Left renal pelvis (tissue), 4 donors: ENCODE results near the gene SEL1L3. TPM values are rescaled to one million over a fixed set of nuclear protein-coding genes. Genes with fewer than 3 reads are reported as not detected.
"Not testable (repeated sequence)": the region's sequence is repeated elsewhere in the genome, so short reads cannot be mapped to it uniquely, and the experiment has no call there.

Source experiments
- DNase-seq, 4 donors: peaks; one replicate each; pipeline ENCODE4 v3.0.0-alpha.2; 2013; ENCODE audit warnings: low read depth in 4 of 4, low spot score in 3 of 4
- polyA plus RNA-seq, 4 donors: library from polyadenylated mRNA; unstranded; fragments of 120-200 nt; gene quantifications; one replicate each; pipeline ENCODE4 v1.2.1, GENCODE V29; 2013; ENCODE audit not compliant: insufficient read length in 4 of 4

Gene SEL1L3
- polyA plus RNA-seq: 10 to 100 TPM; 11.2 to 25.6 (median 20.7) TPM

DNA sequence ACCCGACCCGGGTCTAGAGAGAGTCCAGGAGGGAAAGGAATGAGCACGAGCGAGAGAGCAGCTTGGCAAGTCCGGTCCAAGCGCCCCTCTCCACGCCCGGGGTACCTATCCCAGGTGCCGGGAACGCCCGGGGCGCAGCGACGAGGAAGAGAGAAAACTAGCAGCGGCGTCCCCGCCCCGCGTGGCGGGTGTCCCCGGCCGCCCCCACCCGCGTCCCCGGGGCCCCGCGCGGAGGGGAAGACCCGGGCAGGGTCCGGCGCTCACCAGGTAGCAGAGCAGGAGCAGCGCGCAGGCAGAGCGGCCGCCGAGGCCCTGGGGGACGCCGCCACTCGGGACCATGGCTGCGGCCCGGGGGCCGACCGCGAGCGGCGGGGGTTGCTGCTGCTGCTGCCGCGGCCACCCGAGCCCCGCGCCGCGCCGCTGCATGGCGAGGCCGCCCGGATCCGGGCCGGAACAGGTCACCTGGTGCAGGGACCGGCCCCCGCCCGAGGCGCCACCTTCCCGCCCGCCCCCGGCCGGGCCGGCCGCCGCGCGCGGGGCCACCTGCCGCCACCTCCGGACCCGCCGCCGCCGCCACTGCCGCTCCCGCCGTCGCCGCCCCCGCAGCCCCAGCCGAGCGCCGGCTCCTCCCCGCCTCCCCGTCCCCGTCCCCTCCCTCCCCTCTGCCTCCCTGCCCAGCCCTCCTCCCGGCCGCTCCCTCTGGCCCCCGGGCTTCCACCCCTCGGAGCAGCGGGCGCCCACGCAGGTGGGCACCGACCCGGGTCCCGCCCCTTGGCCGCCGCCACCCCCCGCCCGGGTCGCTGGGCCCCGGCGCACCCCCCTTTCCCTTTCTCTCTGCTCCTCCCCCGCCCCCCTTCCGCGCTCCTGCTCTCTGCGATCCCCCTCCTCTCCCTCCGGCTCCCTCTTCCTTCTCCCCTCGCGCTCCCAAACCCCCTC lies at the start of gene SEL1L3:
Gene SEL1L3 (minus strand): TSS at position 578 of the 936 bp plus-strand sequence. CDS start 152 bp downstream, at position 426.
- DNase-seq: peak in 1 of 4 donors; percentile 24

DNA sequence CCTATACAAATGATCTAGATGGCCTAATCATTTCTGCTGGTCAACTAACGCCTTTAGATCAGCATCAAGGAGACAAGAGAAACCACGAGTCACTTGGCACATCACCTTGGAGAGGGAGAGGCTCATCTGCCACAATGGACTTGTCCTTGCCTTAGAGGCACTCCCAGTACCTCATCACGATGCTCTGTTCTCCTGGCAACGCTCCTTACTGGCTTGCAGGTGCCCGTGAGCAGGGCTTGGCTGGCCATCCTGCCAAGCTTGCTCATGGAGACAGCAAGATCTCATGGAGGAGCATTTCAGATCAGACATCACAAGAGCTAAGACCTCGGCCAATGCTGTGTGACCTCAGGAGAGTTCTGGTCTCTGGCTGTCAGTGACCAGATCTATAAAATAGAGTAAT lies 48.6 kb upstream of the SEL1L3 start:
- no peak for DNase-seq

DNA sequence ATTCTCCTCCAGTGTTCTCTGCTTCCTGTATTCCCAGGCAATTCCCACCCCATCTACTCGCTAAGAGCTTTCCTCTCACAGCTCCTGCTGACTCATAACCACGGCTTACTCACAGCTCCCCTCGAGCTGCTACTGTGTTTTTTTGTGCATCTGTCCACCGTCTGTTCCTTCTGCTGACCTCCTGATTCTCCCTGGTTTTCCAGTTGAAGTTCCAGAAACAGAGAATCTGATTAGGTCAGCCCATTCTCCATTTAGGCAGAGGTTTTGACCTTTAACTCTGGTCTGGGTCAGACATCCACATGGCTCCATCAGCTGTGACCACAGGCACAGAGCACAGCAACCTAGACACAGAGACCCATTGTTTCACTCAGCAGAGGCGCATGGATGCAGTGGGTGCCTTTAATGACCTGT lies 45.7 kb upstream of the SEL1L3 start:
- no peak for DNase-seq

DNA sequence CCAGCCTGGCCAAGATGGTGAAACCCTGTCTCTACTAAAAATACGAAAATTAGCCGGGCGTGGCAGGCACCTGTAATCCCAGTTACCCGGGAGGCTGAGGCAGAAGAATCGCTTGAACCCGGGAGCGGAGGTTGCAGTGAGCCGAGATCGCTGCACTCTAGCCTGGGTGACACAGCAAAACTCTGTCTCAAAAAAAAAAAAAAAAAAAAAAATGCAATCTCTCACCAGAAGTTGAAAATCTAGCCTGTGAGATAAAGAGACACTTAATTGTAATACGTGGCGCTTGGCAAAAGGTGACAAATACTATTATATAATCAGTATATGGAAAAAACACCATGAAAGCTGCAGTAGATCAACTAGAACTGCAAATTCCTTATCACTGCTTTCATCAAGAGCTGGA lies 43.3 kb upstream of the SEL1L3 start:
- DNase-seq: not testable (repeated sequence)

GRCh38 chr4:25905371-25905770 lies 42.6 kb upstream of the SEL1L3 start:
- DNase-seq: no peak

GRCh38 chr4:25904748-25905082 lies 41.9 kb upstream of the SEL1L3 start:
- DNase-seq: no peak

GRCh38 chr4:25903900-25904747 lies 41.3 kb upstream of the SEL1L3 start:
- no peak for DNase-seq

- DNase-seq: no peak
Observed at GRCh38 chr4:25901030-25901430, 38.2 kb upstream of the SEL1L3 start.

DNA sequence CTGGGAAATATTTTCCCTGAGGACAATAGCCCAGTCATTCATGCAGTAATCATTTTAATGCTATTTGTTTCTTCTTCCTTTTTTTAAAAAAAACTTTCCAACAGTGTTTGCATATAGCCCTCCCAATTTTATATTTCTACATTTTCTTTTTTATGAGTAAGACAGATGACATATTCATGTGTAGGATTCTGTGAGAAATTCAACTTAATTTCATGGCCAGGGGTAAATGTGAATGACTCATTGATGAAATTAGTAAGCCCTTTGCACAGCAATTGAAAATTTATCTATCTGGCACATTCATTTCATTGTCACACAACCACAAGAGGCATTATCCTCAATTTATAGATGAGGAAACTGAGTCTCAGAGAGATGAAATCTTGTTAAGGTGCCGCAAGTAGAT lies 37.5 kb upstream of the SEL1L3 start:
- no peak for DNase-seq

DNA sequence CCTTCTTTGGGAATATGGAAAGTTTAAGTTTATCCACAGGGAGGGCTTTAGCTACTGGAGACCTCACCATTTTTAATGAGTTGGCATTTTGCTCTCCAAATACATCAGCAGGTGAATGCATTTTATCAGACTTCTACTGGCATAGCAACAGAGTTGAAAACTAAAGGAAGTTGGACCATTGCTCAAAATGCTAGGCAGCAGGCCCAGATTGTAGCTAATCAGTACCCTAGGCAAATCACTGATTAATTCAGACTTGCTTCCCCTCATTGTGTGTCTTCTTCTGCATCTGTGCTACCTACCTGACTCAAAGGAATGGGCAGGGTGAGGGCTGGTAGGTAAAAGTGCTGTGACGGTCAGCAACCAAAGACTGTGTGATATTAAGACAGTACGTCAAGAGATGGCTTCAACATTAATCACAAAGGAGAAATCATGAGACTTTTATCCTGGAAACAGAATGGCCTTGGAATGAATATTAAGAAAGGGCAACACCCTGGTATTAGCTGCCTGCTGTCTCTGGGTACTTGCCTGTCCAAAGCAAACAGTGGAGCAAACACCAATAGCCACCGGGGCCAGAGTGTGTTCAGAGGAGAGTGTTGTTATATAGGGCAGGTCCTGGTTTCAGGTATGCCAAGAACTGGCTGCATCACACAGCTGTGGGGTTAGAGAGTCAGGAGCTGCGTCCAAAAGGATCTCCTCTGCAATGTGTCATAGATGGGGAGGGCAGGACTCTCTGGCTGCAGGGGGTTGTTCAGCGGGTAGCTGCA lies 34.2 kb upstream of the SEL1L3 start:
- DNase-seq: no peak

- no peak for DNase-seq
Observed at GRCh38 chr4:25892796-25893195, 30.0 kb upstream of the SEL1L3 start.

DNA sequence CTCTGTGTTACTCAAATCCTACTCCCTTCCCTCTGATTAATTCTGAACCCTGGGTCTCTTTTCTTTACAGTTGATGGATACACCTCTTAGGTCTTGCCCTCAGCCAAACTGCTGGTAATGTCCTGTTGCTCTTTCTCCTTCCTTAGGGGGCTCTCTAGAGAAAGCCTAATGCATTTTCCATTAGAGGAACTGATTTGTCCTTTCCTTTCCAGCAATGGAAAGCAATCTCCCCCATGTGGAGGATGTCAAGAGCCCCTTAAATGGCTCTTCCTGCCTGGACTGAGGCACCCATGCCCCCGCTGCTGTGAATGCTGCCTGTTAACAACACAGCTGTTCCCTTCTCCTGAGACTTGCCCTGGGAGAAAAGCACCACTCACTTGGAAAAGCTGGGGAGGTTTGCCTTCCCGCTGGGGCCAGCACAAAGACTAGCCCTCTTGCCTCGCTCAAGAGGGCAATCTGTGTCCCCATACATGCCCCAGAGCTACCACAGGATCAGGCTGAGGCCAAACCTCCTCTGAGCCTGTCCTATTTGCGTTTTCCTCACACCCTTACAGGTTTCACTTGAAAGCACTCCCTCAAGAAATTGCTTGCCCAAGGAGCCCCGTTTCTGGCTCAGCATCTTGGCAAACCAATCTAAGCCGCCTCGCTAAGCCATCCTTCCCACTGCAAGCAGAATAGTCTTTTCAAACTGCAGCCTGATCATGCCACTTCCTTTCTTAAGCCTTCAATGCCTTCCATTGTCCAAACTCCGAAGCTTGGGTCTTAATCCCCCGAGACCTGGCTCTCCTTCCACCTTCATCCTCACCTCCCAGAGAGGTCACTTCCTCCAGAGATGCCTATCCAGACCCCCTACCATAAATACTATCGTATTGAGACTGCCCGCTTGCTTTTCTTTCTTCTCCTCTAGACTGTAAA lies 28.0 kb upstream of the SEL1L3 start:
- DNase-seq: no peak

DNA sequence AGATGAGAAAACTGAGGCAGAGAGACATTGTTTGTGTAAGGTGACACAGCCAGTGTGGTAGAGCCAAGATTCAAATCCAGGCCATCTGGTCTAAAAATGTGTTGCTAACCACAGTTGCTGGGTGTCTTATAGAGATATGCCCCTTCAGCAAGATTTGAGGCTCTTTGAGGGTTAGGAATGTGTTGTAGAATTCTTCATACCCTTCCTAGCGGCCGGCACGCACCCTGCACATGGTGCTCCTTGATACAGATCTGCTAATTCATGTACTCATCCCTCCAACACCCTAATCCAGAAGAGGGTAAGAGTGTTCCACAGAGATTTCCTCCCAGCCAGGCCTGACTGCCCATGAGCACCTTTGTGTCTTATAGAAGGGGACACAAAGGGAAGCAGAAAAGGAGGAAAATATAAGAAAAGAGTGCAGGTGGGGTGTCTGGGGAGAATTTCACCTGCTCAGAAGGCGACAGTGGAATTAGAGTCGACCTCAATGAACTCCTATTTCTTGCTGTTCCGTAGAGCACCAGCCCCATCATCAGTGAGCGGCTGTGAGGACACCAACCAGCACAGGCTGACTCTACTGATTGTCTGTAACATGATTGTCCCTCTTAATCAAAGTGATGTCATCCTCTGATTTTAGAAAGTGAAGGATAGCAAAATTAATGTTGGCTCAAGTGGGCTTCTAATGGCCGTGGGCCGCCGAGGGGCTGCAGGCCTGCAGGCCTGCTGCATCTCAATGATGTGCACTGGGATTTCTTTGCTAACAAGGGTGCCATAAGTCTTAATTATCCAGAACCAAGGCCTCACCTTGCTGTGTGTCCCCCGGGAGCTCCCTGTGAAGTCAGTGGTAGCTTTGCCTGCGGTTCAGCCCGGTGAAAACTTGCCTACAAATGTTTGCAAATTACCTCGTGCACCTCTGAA lies 27.1 kb upstream of the SEL1L3 start:
- no peak for DNase-seq

DNA sequence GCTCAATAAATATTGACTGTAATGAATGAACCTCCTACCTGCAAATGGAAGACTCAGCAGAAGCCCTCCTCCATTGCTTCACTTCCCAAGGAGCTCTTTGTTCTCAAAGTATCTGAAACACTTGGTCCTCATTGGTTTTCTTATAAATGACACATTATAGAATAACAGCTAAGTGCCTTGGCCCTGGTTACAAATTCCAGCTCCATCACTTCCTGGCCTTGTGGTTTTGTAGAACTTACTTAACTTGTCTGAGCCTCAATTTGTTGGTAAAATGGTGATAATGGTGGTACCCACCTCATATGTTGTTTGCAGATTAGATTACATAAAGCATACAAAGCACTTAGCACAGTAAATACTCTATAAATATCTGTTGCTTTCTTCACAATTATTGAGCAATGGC lies 26.0 kb upstream of the SEL1L3 start:
- DNase-seq: no peak

DNA sequence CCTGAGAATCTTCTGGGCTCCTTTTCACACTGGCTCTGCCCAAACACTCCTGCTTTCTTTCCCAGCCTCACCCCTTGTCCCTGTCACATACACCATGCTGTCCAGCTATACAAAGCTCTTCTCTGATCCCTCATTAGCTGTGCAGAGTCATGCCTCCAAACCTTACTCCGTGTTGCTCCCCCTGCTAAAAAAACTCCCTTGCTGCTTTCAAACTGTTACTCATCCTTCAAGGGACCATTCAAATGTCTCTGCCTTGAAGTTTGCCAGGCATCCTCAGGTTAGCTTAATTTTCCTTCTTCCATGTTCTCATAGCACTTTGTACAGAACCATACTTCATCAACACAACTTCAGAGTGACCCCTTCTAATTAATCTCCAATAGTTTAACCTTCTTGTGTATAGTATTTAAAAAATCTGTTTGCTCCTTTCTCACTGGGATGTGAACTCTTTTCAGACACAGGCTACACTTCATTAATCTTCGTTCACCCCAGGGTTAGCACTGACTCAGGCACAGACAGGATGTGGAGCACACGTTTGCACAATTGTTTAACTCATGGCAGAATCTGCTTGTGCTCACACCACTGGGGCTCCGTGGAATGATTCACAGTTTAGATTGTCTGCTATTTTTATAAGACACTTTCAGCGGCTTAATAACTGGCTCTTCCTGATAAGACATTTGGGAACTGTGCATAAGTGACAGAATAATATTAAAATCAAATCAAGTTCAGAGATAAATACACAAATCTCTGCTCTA lies 21.4 kb upstream of the SEL1L3 start:
- DNase-seq: peak in 1 of 4 donors; percentile 27

- no peak for DNase-seq
Observed at GRCh38 chr4:25883565-25883964, 20.8 kb upstream of the SEL1L3 start.

DNA sequence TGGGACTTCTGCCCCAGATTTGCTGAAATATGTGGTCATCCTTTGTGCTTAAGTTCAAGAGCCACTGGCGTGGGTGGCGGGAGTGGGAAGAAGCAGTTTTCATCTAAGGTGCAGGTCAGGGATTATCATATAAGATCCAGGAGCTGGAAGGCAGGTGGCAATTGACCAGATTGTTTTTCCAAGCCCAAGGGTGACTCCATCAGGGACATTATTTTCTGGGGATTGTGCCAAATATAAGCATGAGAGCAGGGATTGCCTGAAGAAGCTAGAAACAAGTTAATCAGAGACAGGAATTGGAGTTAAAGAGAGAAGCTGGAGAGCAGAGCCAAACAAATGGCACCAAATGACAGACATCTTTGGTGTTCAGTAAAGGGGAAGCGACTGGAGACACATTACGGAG lies 19.4 kb upstream of the SEL1L3 start:
- no peak for DNase-seq

DNA sequence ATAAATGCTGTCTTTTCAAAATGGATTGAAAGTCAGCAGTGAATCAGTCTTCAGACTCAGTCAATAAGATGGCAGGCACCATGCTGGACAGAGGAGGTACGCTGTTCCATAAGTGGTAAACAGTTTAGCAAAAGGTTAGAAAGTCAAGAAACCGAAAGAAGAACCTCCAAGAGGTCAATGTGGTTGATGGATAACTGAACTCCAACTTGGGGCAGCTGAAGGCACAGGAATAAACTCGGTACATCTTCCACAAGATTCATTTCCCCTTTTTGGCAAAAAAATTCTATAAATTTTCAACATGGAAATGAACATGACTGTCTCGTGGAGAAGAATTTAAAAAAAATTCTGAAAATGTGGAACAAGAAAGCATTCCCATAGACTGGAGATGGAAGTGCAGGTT lies 18.4 kb upstream of the SEL1L3 start:
- DNase-seq: no peak
